T-helper 22 cell (primary cell): ENCODE results near the gene KCNMA1.

Experiments
- DNase-seq: peaks from one replicate; pipeline ENCODE4 v3.0.0-alpha.2; 2020; ENCODE audit warnings: low read depth

The KCNMA1 gene

DNA sequence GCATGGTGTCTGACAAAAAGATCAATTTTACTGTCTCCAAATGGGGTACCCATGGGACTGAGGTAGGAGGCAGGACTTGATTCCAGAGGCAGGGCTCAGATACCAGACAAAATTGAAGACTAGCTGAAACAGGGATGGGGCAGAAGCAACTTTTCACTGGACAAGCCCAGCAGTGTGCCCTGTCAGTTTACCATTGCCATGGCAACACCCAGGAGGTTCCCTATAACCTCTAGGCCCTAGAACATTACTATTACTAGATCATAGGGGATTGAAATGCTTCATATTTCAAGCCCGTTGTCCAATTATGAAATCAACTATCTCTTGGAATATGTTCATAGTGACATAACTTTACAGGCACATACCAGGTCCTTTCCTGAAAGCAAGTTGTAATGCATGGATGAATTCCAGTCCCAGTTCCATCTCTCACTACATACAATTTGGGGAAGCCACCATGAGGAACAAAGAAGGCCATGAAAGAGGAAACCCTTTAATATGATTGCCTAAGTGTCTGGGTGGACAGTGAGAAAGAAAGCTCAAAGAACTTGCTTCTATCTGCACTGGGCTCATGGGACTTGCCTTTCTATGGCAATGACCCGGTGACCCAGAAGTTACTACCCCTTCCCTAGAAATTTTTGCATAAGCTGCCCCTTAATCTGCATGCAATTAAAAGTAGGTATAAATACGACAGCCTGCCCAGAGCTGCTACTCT, 557.9 kb downstream of the KCNMA1 start:
- no peak for DNase-seq

DNA sequence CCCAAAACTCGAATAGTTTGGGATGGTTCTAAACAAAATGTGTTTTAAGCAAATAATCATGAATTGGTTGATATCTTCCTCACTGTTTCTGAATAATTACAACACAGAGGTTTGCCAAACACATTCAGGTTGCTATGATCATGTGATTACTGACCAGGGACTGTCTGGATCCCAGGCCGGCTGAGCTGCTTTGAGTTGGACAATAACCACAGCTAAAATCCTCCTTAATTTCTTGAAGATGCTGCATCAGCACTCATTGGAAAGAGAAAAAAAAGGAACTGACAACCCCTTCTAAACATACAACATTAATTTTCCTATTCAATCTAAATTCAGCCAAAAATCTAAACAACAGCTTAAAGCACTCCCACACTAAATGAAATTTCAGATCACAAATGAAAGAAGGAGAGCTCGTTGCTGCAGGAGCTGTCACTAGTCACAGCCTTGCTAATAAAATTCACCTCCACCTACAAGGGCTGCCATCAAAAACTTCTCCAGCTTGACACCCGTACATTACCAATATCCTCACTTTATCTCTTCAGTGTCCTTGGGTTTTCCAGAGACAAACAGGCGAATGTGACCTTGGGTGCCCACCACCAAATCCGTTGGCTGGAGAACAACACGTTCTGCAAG, 560.2 kb downstream of the KCNMA1 start:
- DNase-seq = no peak

DNA sequence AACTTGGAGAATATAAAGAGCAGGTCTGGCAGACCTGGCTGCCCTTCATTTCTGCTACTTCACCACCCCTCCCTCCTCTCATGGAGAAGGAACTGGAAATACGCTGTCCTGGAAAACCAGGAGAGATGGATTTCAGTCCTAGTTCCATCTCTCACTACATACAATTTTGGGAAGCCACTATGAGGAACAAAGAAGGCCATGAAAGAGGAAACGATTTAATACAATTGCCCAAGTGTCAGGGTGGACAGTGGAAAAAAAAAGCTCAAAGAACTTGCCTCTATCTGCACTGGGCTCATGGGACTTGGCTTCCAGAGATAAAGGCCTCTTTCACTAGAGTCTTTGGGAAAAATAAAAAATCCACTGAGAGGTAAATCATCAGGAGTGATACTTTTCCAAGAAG, 561.7 kb downstream of the KCNMA1 start:
- DNase-seq = no peak

DNA sequence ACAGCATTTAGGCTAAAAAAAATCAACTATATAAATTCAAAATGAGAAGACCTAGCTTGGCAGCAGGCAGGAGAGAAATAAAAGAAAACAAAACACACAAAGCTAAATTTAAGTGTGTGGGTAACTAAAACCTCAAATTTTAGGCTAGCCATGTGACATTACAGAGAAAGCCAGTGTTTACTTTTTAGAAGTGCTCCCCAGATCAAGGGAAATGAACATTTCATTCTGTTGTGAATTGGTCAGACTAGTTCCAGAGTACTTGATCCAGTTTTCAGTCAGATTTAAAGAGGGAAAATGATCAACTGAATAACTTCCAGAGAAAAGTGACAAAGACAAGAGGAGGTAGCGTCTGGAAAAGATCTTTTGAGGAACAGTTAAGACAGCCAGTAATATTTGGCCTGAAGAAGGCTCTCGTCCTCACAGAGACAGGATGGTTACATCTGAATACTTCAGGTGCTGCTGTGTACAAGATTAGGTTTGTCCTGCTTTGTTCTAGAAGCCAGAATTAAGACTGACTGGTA, 563.4 kb downstream of the KCNMA1 start:
- no peak for DNase-seq

DNA sequence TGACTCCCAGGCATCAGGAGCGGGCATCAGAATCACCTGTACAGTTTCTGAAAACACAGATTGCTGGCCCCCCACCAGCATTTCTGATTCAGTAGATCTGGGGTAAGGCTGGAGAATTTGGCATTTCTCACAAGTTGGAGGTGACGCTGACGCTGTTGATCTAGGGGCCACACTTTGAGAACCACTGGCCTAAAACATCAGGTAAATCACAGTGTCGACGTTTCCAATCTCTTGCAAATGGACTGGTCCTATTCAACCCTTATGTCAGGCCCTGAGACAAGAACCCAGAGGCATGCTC, 564.0 kb downstream of the KCNMA1 start:
- no peak for DNase-seq

DNA sequence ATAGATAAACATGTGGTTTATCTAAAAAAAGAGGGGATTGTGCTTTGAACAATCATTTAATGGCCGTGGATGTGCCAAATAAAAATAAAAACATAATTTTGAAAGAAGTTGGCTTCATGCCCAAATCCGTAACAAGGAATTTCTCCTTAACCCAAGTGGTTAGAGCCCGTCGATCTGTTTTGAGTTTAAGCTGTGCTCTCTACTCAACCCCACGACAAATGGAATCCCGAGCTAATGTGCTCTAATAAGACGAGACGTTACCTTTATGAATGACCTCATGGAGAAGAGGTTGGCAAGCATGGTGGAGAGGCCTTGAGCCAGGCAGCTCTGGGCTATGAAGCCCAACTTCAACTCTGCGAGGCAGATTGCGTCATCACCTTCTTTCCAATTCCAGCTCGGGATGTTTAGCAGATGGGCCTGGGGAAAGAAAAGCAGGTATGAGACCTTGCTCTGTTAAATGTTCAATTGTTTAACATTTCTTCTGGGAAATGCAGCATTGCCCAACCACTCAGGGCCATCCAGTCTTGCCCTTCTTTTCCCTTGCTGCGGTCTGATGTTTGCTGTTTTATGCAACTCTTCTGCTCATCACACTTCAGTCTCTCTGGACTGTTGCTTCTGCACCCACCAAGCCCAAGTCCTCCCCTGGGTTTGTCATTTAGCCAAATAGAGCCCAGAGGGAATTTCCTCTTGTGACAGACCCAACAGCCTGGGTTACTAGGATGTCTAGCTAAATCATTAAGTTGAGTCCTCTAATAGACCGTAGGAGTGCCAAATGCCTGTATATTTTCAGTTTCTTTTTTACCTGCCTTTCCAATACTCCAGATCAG, 564.6 kb downstream of the KCNMA1 start:
- DNase-seq = no peak

DNA sequence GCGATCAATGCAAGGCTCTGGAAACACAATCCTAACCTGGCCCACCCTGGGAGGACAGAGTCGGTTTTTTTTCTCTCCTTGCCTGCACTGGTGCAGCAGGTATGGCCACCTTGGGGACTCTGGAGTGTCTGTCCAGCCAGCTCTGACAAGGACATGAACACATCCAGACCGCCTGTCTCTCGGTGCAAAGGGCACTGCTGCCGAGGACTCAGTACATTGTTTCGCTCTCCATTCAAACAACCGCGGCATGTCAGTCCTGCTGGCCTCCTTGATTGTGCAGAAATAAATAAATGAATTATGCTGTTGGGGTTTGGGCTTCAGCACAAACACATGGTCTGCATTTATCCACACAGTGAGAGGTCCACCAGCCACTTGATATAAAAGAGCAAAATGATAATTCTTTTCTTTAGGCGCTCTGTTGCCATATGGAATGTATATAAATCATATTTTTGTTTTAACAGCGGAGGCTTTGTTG, 565.2 kb downstream of the KCNMA1 start:
- no peak for DNase-seq

DNA sequence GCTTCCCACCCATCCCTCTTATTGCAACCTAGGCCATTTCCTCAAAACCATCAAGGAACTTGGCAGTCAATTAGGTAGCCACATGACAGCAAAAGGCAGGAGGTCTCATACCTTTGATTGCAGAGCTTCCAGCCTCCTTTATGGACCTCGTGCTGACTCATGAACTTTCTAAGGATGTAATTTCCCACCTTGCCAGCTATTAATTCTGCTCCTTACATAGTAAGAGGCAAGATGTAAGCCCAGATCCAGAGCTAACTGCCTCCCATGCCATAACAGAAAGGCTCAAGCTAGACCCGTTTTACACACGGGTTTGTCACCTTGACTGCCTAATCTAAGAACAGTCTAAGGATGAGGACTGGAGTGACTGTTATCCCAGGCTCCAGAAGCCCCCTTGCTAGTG, 565.7 kb downstream of the KCNMA1 start:
- DNase-seq = no peak

DNA sequence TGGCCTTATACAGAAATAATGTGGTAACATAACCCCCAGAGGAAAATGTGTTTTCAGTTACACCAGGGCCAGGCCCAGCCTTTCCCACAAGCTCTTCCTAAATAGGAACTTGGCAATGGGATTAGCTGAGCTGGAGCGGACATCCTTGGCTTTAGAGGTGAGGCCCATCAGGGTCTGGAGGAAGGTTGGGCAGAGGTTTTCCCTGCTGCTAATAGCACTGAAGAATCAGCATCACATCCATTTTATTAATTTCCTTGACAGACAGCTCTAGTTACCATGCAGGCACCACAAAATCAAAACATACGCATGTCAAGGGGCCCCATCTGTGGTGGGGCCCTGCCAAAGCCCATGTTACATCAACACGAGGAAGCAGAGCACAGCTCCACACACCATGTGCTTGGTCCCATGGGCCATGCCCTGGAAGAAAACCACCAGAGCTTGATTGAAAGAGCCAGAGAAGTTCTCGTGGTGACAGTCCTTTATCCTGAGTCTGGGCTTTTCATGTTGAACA, 566.6 kb downstream of the KCNMA1 start:
- DNase-seq = no peak

DNA sequence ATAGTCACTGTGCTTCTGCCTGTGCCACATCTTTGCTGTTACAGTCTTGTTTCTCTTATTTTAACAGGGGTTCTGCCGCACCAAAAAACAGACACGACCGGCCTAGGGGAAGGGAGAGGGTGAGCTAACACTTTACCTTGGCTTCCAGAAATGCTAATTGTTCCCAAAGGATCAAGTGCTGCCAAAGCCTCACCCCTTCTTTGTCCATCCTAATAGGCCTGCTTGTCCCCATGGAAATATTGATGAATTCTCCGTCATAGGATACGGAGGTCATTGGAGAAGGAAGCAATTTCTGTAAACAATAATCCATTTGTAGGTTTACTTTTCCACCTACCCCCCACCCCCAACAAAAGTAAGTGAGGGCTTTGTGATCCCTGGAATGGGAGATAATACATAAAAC, 567.3 kb downstream of the KCNMA1 start:
- DNase-seq = no peak

DNA sequence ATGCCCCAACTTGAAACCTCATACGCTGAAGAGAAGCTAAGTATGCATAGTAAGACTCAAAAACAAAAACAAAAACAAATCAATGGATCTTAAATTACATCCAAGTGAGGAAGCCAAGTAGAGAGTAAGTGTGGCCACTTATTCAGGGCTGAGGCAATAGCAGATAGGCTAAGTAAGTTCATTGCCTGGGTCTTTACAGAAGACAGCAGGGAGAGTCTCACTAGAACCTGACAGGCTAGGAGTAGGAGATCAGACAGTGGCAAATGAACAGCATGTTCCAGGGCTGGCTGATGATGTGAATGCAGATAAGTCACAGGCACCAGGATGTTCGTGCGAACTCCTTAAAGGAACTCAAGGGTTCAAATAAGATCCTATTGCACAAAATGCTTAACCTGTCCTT, 568.6 kb downstream of the KCNMA1 start:
- DNase-seq = no peak

DNA sequence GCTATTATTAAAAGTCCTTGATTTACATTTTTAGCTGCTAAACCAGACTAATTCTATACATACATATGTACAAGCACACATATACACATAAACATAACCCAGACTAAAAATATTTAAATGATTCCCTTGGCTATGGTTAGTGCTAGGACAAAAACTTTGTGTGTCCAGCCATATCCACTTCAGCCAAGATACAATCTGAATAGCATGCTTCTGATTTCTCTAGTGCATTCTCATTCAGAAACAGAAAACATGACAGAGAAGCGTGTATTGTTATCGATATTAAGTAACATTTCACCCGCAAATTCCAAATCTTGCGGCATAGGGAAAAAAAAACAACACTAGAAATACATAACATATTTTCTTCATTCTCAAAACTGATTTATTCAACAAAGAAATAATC, 569.3 kb downstream of the KCNMA1 start:
- DNase-seq = no peak

DNA sequence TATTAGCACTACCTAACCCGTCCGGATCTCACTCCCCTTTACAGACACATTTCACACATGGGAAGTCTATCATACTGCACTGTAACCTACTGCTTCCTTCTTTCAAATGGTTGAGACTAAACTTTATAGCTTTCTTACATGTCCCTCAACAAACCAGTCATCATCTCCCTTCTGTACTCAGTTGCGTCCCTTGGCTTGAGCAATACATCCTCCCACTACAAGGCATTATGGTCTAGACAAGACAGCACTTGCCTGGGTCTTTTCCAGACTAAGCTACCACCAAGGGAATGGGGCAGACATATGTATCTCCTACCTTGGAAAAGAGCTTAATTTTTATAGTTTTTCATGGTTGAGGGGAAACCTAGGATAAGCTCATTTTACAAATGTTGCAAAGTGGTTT, 575.2 kb downstream of the KCNMA1 start:
- DNase-seq = no peak

DNA sequence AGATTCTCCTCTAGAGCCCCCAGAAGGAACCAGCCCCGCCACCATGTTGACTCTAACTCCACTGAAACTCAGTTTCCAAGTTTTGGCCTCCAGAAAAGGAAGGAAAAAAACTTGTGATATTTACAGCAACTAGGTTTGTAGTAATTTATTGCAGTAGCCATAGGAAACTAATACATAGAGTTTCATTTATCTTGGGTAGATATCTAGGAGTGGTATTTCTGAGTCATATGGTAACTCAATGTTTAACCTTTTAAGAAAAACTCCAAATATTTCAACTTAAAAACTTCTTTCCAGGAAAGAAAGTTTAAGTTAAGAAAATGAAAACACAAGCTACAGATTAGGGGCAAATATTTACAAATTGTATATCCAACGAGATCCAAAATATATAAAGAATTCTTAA, 576.7 kb downstream of the KCNMA1 start:
- DNase-seq = no peak

DNA sequence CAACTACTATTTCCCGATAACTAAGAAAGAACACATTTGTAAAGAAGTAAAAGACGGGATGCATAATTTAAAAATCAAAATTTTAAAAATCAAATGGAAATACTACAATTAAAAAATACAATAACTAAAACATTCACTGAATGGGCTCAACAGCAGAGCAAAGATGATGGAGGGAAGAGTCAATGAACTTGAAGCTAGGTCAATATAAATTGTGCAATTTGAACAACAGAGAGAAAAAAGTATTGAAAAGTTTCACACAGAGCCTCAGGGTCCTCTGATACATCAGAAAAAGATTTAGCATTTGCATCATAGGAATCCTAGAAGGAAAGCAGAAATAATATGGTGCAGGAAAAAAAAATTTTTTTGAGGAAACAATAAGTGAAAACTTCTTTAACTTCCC, 581.0 kb downstream of the KCNMA1 start:
- DNase-seq = no peak

DNA sequence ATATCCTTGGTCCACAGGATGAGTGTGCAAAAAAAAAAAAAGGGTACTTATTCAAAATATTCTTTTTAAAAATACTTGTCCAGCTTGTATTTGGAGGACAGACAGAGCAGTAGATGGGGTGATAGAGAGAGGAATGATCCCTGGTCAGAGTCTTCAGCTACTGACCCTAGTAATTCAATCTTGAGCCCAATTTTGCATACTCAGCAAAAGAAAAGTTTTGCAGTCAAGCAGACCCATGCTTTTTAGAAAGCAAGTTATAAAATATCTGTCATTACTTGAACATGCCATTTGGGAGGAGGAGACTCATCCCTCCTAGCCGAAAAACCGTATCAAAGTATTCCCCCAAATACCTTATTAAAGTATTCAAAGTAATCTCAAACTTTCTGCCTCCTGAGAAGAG, 585.0 kb downstream of the KCNMA1 start:
- no peak for DNase-seq

DNA sequence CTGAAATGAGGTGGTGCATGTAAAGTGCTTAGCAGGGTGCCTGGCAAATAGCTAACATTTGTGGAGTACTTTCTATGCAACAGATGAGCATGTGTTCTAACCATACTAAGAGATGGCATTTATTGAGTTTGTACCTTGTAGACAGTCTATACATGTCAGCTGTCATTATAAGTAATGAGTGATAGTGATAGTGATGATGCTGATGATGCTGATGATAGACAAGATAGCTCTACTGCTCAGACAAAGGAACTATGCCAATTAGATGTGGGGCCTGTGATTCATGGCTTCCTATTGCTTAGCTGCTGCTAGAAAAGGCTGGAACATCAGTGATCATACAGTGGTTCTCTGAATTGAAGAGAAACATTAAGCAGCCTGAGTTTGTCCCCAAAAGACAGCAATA, 585.8 kb downstream of the KCNMA1 start:
- DNase-seq = no peak

DNA sequence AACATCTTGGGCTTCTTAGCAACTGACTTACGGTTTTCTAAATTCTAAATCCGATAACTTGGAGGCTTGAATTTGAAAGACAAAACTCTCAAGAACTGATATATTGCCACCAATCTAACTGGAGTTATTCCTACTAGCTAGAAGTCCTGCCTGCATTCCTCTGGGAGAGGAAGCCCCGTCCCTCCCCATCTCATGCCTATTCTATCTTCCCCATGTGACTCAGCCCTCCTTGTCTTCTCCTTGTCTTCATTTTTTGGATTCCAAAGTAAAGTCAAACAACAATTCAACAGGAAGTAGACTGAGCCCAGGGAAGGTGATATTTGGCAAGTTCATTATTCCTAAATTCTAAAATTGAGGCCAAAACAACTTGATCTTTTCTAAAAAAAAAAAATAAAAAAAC, 587.7 kb downstream of the KCNMA1 start:
- no peak for DNase-seq

DNA sequence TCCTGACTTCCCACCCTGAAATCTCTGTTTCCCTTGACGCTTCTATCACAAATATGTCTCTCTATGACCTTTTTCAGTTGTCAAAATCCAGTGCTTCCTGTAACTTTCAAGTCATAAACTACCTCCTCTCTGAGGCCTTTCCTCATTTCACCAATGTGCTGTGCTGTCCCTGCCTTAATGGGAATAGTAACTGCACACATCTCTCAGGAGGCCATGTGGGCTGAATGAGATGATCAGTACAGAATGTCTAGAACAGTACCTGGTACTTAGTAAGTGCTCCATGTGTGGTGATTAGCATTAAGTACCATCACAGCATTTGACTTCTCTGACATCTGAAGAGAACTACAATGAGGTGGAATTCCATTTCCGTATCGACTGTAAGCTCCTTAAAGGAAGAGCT, 588.5 kb downstream of the KCNMA1 start:
- DNase-seq = no peak

DNA sequence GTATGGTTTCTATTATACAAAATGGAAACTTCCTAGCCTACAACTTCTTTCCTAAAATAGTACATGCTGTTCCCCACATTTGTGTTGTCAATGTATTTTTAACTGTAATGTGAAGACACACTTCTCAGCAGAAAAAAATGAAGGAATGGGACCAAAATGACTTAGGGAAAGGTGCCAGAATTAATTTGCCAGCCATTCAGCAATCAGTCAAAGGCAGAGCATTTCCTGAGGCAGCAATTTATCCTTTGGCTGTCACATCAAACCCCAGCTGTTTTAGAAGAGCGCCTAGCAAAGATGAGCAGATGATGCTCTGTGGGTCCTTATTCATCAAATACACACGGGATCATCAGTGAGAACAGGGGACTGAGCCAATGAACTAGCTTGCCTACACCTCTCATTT, 592.5 kb downstream of the KCNMA1 start:
- DNase-seq = no peak

DNA sequence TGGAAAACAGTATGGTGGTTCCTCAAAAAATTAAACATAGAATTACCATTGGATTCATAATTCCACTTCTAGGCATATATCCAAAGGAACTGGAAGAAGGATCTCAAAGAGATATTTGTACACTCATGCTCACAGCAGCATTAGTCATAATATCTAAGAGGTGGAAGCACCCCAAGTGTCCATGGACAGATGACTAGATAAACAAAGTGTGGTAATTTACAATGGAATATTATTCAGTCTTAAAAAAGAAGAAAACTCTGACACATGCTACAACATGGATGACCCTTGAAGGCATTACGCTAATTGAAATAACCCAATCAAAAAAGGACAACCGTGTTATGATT, 594.2 kb downstream of the KCNMA1 start:
- no peak for DNase-seq

DNA sequence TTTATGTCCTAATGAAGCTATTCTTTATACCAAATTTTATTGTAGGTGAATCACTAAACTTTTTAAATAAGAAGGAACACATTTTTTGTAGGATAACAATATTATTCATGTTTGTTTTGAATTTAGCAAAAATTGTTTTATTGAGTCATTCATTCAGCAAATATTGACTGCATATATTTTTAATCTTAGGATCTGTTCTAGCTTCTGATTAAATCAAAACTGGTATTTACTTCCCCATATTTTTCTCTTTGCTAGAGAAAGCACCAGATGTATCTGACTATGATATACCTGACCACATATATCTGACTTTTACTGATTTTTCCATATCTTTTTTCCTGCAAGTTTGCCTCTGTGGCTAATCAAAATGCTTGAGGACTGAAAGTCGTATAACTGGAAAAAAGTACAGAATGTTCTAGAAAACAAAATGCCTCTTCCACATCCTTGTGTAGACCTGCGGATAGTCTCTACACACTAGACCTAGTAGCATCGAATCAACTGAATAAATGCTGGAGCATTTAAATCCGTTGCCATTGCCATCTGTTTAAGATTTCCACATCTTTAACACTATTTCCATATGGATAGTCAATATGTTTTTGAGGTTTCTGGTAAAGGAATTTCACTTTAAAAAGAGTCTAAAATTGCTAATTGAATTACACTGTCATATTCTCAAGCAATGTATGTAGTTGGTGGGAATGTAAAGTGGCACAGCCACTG, 594.7 kb downstream of the KCNMA1 start:
- DNase-seq = no peak
